ENCODE results near the gene RARB.

Gene RARB

DNA sequence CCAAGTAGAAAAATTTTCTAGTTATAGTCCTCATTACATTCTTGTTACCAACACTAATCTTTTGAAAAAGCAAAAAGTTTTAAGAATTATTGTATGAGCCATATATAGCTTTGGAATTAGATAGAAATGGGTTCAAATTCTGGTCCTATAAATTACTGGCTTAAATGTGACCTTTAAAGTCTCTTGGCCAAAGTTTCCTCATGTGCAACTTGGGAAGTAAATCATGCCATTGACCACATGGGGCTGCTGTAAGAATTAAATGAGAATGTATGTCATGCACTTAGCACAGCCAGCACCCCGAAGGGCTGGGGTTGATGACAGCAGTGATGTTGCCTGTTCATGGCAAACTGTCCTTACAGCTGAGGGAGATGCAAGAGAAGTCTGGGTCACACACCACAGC is 128.4 kb downstream of the RARB start:
- DNase-seq = no peak

DNA sequence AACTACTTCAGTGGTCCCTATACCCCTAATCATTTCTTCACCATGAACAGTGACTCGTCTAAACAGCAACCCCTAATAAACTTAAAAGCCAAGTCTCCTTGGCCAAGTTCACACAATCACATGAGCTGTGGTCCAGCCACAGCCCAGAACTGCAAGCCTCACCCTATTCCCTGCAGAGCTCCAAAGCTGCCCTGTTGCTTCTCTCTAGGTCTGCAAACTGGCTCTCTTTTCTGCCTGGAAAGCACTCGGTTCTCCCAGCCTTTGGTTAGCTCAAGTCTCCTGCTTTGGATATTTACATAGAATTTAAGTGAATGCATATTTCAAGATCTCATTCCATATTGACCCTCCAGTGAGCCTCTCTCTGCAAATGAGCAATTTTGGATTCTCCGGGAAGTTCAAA is 129.6 kb downstream of the RARB start:
- no peak for DNase-seq

DNA sequence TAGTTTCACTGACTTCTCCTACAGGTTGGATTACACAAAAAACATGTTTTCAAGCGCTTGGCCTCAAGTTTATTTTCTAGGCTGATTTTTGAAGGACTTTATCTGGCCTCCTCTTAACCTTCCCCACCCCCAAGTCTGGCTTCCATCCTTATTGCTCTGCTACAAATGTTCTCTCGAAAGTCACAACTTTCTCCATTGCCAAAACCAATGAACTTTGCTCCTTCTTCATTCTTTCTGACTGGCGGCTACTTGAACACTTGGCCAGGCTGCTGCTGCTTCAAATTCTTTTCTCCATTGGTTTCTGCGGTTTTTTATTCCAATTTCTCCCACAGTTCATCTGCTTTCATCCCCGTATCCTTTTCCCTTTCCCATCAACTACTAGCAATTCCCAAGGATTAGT is 130.1 kb downstream of the RARB start:
- no peak for DNase-seq

- no peak for DNase-seq
Observed at GRCh38 chr3:25558796-25559195, 130.7 kb downstream of the RARB start.

GRCh38 chr3:25563601-25564000 is 135.5 kb downstream of the RARB start:
- no peak for DNase-seq

GRCh38 chr3:25564075-25564474 is 136.0 kb downstream of the RARB start:
- DNase-seq = no peak

DNA sequence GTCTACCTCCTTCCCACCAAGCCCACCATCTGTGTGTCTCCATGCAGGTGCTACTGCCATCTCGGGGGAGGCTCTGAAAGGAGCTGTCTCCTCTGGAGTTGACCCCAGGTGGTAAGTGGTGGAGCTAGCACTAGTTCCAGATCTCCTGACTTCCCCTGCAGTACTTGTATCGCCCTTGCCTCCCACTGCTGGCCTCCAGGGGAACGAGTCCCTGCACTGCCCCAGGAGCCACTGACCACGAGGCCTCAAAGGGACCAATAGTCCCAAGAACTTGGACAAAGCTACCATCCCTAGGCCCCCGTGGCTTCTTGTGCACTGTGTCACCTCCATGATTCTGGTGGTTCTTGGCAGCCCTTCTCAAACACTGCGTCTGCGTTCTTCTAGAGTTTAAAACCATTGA is 137.7 kb downstream of the RARB start:
- DNase-seq = no peak

GRCh38 chr3:25566358-25566920 is 138.4 kb downstream of the RARB start:
- DNase-seq = no peak

- DNase-seq = no peak
Observed at GRCh38 chr3:25567388-25567787, 139.3 kb downstream of the RARB start.

DNA sequence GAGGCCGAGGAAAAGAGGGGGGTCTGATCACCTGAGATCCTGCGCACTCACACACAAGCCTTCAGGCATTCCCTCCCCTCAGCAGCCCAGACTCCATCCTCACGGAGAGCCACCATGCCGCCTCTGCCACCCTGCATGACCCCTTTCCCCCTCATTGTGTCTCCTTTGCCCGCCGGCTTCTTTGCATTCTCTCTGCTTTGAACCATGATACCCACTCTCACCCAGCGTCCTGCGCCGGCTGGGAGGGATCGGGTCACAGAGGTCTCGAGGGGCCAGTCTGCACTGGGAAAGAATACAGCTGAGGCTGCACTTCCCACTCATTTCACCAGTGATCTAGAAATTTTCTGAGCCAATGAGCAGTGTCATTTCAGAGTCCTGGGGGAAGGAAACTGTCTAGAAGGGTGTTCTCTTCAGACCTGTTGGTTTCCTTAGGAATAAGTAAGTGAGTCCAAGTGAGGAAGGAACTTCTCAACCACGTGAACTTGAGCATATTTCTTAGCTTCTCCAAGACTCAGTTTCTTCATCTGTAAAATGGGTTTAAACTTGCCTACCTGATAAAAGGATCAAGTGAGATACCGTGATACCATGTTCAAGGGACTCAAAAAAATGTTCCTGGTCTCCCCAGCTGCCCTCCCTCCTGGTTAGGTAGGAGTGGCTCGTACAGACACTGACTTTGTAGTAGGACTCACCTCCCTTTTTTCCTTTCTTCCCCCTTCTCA is 139.9 kb downstream of the RARB start:
- DNase-seq = no peak

DNA sequence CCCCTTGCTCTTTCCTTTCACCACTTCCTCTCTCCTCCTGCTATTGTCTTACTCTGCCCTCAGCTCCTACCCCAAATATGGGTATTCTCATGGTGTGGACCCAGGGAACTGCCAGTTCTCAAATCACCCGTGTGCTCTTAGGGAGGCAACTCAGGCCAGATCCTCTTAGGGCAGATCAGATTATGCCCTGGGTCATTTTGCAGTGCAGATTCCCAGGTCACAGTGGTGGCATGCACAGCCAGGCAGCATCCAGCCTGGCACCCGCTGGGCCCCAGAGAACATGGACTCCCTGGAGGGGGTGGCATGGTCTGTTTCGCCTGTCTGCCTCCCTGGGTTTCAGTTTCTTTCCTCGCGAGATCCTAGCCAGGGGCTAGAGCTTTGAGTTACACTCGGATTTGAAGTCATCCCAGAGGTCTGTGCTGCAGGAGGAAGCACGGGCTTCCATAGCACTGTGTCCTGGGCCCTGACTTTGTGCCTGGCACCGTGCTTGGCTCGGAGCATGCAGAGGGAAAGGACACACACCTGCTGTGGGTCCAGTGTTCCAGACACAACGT is 140.5 kb downstream of the RARB start:
- no peak for DNase-seq

DNA sequence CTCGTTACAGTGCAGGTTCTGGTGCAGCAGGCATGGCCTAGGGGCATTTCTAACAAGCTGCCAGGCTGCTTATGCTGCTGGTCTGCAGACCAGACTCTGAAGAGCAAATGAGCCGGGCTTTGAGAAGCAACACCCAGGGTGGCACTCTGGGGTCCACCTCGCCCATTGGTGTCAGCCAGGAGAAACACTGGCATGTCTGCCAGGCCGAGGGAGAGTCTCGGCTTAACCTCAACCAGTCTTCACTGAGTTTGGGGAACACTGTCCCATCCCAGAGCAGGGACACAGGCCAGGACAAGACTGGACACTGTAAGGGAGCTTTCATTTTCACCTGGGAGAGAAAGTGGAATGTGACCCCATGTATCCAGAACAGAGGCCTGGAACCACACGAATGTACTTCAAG is 143.2 kb downstream of the RARB start:
- DNase-seq = no peak

- no peak for DNase-seq
Observed at GRCh38 chr3:25572336-25572735, 144.3 kb downstream of the RARB start.

GRCh38 chr3:25572919-25573385 is 144.9 kb downstream of the RARB start:
- DNase-seq = no peak

DNA sequence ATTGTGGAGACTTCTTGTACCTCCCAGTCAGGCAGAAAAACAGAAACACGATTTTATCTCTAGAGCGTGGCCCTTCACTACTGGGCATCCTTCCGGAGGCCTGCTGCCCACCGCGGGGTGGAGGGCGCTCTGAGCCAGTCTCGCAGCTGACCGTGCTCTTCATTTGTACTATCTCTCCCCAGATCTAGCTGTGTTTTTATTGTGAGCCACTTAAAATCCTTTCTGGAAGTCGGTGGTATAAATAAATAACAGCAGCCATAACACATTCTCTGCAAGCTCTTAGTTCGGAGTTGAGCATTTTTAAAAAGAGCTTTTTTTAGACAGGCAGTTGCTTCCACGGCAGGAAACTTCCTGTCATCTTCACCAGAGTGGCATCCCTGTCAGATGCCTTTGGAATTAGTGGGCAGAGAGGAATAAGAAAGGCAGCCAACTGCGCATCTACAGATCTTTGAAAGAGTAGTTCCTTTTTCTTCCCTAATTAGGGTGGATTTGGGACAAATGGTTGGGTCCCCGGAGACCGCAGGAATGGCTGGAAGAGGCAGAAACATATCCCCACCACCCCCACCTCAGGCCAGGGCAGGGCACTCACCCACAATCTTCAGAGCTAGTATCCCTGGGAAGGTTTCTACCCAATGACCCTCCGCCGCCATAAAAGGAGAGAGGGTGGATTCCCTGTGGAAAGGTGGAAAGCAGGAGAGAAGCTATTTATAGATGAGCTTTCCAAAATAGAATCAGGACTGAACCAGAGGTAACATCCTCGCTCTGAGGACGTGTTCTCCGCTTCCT is 145.5 kb downstream of the RARB start:
- no peak for DNase-seq

DNA sequence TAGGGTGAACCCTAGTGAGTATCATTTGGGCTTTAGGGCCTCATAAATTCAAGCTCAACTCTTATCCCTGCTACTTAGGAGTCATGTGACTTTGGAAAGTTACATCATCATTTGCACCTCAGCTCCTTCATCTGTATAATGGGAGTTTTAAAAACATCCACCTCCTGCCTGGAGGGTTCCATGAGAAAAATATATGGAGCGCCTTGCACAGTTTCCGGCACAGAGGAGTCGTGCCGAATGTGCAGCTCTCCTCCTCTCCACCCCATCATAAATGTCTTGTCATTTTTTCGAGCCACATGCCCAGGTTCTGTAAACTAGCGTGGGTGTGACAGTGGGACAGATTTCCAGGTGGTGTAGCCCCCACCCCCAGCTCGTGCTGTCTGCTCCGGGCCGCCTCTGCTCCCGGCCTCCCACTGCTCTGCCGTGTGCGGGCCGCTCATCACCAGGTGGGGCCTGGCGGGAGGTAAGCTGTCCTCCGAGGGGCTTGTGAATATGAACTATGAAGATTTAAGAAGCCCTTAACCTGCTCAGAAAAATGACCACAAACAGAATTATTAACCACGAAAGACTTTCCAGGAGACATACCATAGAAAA is 146.2 kb downstream of the RARB start:
- DNase-seq = no peak

DNA sequence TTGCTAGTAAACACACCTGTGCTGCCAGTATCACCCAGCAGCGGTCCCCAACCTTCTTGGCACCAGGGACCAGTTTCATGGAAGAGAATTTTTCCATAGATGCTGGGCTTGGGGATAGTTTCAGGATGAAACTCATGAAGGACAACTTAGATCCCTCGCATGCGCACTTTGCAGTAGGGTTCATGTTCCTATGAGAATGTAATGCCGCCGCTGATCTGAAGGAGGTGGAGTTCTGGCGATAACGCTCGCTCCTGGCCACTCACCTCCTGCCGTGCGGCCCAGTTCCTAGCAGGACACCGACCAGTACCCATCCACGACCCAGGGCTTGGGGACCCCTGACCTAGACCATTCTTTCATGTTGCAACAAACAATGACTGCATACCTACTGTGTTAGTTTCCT is 146.9 kb downstream of the RARB start:
- no peak for DNase-seq

DNA sequence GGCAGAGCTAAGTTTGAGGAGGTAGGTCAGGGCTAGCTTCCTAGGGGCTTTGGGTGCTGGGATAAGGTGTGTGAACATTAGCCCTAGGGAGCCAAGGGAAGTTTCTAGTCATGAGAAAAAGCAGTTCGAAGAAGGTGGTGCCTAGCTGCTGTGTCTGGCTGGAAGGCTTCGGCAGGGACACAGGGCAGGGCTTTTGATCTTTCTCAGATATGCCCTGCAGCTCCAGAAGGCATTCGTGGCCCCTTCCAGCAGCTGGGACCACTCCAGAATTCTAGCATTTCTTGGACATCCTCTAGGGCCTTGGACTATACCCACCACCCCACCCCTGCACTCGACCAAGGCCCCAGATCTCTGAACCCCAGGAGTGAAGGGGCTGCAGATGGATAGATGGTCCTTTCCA is 148.1 kb downstream of the RARB start:
- DNase-seq = no peak

DNA sequence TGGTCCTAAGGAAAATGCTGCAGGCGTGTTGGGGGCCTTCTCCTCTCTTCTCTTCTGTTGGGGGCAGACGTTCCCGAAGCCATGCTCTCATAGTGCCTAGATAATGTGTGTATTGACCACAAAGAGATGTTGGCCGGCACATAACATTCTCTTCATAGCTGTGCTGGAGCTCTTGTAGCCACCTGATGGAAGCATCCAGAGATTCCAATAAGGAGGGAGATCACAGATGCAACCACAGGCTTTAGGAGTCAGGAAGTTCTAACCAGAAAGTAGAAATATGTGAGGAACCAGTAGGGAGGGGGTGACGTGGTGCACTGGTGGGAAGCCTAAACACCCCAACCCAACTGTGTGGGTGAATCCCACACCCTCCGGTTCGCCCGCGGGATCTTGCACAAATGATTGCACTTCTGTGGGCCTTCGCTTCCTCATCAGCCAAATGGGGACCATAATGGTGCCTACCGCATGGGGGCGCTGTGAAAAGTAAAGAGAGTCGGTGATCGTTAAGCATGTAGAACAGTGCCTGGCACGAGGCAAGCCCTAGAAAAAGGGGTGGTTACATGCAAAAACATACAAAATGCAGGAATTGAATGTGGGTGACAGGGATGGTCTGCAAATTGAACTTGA is 148.9 kb downstream of the RARB start:
- DNase-seq = no peak

DNA sequence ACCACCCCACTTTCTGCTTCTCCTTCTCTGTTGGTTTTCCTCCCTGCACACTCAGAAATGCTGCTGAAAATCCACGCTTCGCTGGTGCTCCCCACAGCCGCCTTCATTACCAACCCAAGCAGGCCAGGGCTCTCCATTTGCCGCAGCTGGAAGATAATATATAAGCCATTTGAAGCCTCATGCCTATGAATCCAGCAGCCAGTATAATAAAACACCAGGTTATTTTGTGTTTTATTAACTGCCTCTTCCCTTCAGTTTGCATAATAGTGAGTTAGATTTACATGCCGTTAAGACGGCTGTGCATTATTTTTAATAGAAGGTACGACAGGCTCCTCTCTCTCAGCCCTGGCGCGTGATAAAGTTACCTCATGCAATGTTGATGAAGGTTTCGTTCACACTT is 150.0 kb downstream of the RARB start:
- DNase-seq = no peak

- DNase-seq = no peak
Observed at GRCh38 chr3:25580534-25580933, 152.5 kb downstream of the RARB start.

GRCh38 chr3:25581335-25581734 is 153.3 kb downstream of the RARB start:
- no peak for DNase-seq

DNA sequence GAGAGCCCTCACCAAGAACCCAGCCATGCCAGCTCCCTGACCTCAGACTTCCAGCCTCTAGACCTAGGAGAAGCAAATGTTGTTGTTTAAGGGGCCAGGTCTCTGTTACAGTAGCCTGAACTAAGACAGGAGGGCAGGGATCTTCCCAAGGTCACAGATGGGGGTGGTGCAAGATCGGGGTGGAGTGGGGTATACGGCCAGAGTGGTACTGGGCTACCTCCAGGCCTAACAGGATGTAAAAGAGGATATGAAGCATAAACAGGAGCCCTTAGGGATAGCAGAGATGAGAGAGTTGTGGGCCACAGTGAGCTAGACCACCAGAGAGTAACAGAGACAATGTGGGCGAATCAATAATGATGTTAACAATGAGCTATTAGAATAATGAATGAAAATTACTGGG is 153.8 kb downstream of the RARB start:
- no peak for DNase-seq

Data from NCI-H446 (cell line).